ENCODE results near the gene SCN4A.
A peak's percentile ranks its signal among the peaks of the same experiment; 100 is the strongest.

GRCh38 chr17:63946440-63947363 lies 26.0 kb downstream of the SCN4A start:
- TF ChIP-seq CTCF (IDR thresholded peaks at IDR 0.05; ENCODE audit: poor library complexity) (peak; percentile 58), EZH2 (IDR thresholded peaks at IDR 0.05; ENCODE audit: borderline replicate concordance) (no peak), EZH2phosphoT487 (IDR thresholded peaks at IDR 0.05; ENCODE audit: low read depth, severe bottlenecking, unreplicated experiment) (no peak)
